Measurements from ENCODE around the gene APOE. TPM values are rescaled to one million over a fixed set of nuclear protein-coding genes. Genes with fewer than 3 reads are reported as not detected.
"Not testable (repeated sequence)": the region's sequence is repeated elsewhere in the genome, so short reads cannot be mapped to it uniquely, and the experiment has no call there.

The APOE gene
- total and polyA plus RNA-seq, 5 experiments from 2014 or later = 2.9 to 3.6 TPM; not detected in 3

GRCh38 chr19:44924243-44924725 lies 18.7 kb downstream of the APOE start:
- Mint-ChIP-seq H3K27me3 (peaks cover 13 to 35% (median 20%) of the 10 kb centered on the region in 5 donors), H3K36me3 (no peaks in the 10 kb centered on the region), H3K27ac (no peak overlapping the region), H3K4me3 (no peak overlapping the region), H3K9me3 (no peaks in the 10 kb centered on the region), H3K4me1 (peaks cover 8 to 22% (median 11%) of the 10 kb centered on the region in 4 donors)
- ATAC-seq (no peak), DNase-seq (no peak)
- POLR2A ChIA-PET = no interaction called here

GRCh38 chr19:44925114-44925891 lies 19.7 kb downstream of the APOE start:
- POLR2A ChIA-PET = no interaction called here
- no peak overlapping the region for H3K27ac Mint-ChIP-seq
- peaks cover 13 to 43% (median 20%) of the 10 kb centered on the region in 5 donors for H3K27me3 Mint-ChIP-seq
- no peaks in the 10 kb centered on the region for H3K36me3 Mint-ChIP-seq
- H3K4me3 Mint-ChIP-seq = no peak overlapping the region
- DNase-seq (no peak), ATAC-seq (no peak)
- H3K4me1 Mint-ChIP-seq = peaks cover 8 to 22% (median 11%) of the 10 kb centered on the region in 4 donors
- no peaks in the 10 kb centered on the region for H3K9me3 Mint-ChIP-seq

GRCh38 chr19:44926245-44927077 lies 20.9 kb downstream of the APOE start:
- POLR2A ChIA-PET, H3K9me3 Mint-ChIP-seq, DNase-seq, H3K36me3 Mint-ChIP-seq: not testable (repeated sequence)
- peaks cover 8 to 22% (median 11%) of the 10 kb centered on the region in 4 donors for H3K4me1 Mint-ChIP-seq
- H3K27me3 Mint-ChIP-seq = peaks cover 13 to 43% (median 20%) of the 10 kb centered on the region in 5 donors
- peak overlapping the region in 1 of 10 donors; percentile 21 for H3K27ac Mint-ChIP-seq
- ATAC-seq = peak in 1 of 2 donors; percentile 14
- H3K4me3 Mint-ChIP-seq = peak overlapping the region in 5 of 10 donors; percentile 22 to 56 (median 43)

- peaks cover 13 to 43% (median 20%) of the 10 kb centered on the region in 5 donors for H3K27me3 Mint-ChIP-seq
- H3K4me1 Mint-ChIP-seq = peaks cover 8 to 22% (median 11%) of the 10 kb centered on the region in 4 donors
- H3K27ac Mint-ChIP-seq = no peak overlapping the region
- H3K36me3 Mint-ChIP-seq = no peaks in the 10 kb centered on the region
- no peak for DNase-seq
- no peak overlapping the region for H3K4me3 Mint-ChIP-seq
- no peaks in the 10 kb centered on the region for H3K9me3 Mint-ChIP-seq
- POLR2A ChIA-PET = no interaction called here
- ATAC-seq = no peak
Observed at GRCh38 chr19:44927746-44928145, 22.1 kb downstream of the APOE start.

- no peak for DNase-seq
- Mint-ChIP-seq H3K36me3 (no peaks in the 10 kb centered on the region), H3K4me3 (no peak overlapping the region), H3K4me1 (peaks cover 8 to 22% (median 11%) of the 10 kb centered on the region in 4 donors), H3K9me3 (no peaks in the 10 kb centered on the region), H3K27ac (peak overlapping the region in 1 of 10 donors; percentile 67), H3K27me3 (peaks cover 11 to 40% (median 19%) of the 10 kb centered on the region in 5 donors)
- POLR2A ChIA-PET = interaction anchor here (0.6 kb wide), 1 partner anchor 142 kb away, joined by 4 read pairs; no protein-coding TSS in a partner anchor
- ATAC-seq = no peak
Observed at GRCh38 chr19:44930088-44930487, 24.5 kb downstream of the APOE start.

- no peak overlapping the region for H3K4me3 Mint-ChIP-seq
- no peak overlapping the region for H3K27ac Mint-ChIP-seq
- DNase-seq (no peak), ATAC-seq (no peak)
- peaks cover 4 to 9% (median 5%) of the 10 kb centered on the region in 4 donors for H3K4me1 Mint-ChIP-seq
- POLR2A ChIA-PET = no interaction called here
- no peaks in the 10 kb centered on the region for H3K9me3 Mint-ChIP-seq
- H3K36me3 Mint-ChIP-seq = no peaks in the 10 kb centered on the region
- peaks cover 2 to 26% (median 6%) of the 10 kb centered on the region in 5 donors for H3K27me3 Mint-ChIP-seq
Observed at GRCh38 chr19:44931541-44931940, 25.9 kb downstream of the APOE start.

GRCh38 chr19:44939668-44940067 lies 34.1 kb downstream of the APOE start:
- no peaks in the 10 kb centered on the region for H3K27me3 Mint-ChIP-seq
- H3K27ac Mint-ChIP-seq = no peak overlapping the region
- POLR2A ChIA-PET = no interaction called here
- no peaks in the 10 kb centered on the region for H3K36me3 Mint-ChIP-seq
- H3K4me1 Mint-ChIP-seq = peaks cover 0 to 4% (median 0%) of the 10 kb centered on the region in 4 donors
- H3K4me3 Mint-ChIP-seq = no peak overlapping the region
- ATAC-seq (no peak), DNase-seq (no peak)
- no peaks in the 10 kb centered on the region for H3K9me3 Mint-ChIP-seq

- POLR2A ChIA-PET = no interaction called here
- Mint-ChIP-seq H3K9me3 (no peaks in the 10 kb centered on the region), H3K27me3 (no peaks in the 10 kb centered on the region), H3K4me1 (peaks cover 0 to 4% (median 0%) of the 10 kb centered on the region in 4 donors), H3K4me3 (no peak within 1 kb of the TSS), H3K27ac (no peak within 1 kb of the TSS), H3K36me3 (no peaks in the 10 kb centered on the region)
- ATAC-seq (no peak), DNase-seq (no peak)
Observed at GRCh38 chr19:44942067-44942571, 36.5 kb downstream of the APOE start, which contains the start of gene APOC4. Gene APOC4 (plus strand): TSS chr19:44942237. CDS start chr19:44942278, 41 bp downstream.

GRCh38 chr19:44943801-44944249 lies 38.2 kb downstream of the APOE start:
- no peak for DNase-seq

GRCh38 chr19:44947041-44947581 lies 41.5 kb downstream of the APOE start:
- POLR2A ChIA-PET = no interaction called here
- DNase-seq (no peak), ATAC-seq (no peak)
- peak overlapping the region in 1 of 10 donors; percentile 62 for H3K27ac Mint-ChIP-seq
- H3K4me3 Mint-ChIP-seq = no peak overlapping the region
- peaks cover 2 to 7% (median 6%) of the 10 kb centered on the region in 4 donors for H3K4me1 Mint-ChIP-seq
- H3K9me3 Mint-ChIP-seq = no peaks in the 10 kb centered on the region
- H3K36me3 Mint-ChIP-seq = peaks cover 0 to 10% (median 0%) of the 10 kb centered on the region in 3 donors
- H3K27me3 Mint-ChIP-seq = no peaks in the 10 kb centered on the region

More at GRCh38 chr19:44943801-44944249, 38.2 kb downstream of the APOE start:
- no peak overlapping the region for H3K4me3 Mint-ChIP-seq
- no peaks in the 10 kb centered on the region for H3K27me3 Mint-ChIP-seq
- H3K4me1 Mint-ChIP-seq = peaks cover 0 to 4% (median 0%) of the 10 kb centered on the region in 4 donors
- POLR2A ChIA-PET = no interaction called here
- ATAC-seq = no peak
- H3K36me3 Mint-ChIP-seq = no peaks in the 10 kb centered on the region
- no peaks in the 10 kb centered on the region for H3K9me3 Mint-ChIP-seq
- H3K27ac Mint-ChIP-seq = peak overlapping the region in 1 of 10 donors; percentile 20

- H3K9me3 Mint-ChIP-seq = no peaks in the 10 kb centered on the region
- peaks cover 0 to 10% (median 0%) of the 10 kb centered on the region in 3 donors for H3K36me3 Mint-ChIP-seq
- no peak for DNase-seq
- H3K4me1 Mint-ChIP-seq = peaks cover 2 to 7% (median 6%) of the 10 kb centered on the region in 4 donors
- no peak overlapping the region for H3K4me3 Mint-ChIP-seq
- POLR2A ChIA-PET = no interaction called here
- H3K27ac Mint-ChIP-seq = peak overlapping the region in 3 of 10 donors; percentile 43 to 62 (median 53)
- ATAC-seq = no peak
- H3K27me3 Mint-ChIP-seq = no peaks in the 10 kb centered on the region
Observed at GRCh38 chr19:44948237-44948636, 42.6 kb downstream of the APOE start.

GRCh38 chr19:44948763-44949374 lies 43.3 kb downstream of the APOE start:
- ATAC-seq (no peak), DNase-seq (no peak)
- Mint-ChIP-seq H3K4me3 (no peak overlapping the region), H3K27ac (peak overlapping the region in 3 of 10 donors; percentile 43 to 69 (median 53)), H3K4me1 (peaks cover 3 to 10% (median 7%) of the 10 kb centered on the region in 4 donors), H3K36me3 (peaks cover 0 to 10% (median 0%) of the 10 kb centered on the region in 3 donors), H3K9me3 (no peaks in the 10 kb centered on the region), H3K27me3 (no peaks in the 10 kb centered on the region)
- POLR2A ChIA-PET = no interaction called here
